ENCODE measurements around the gene KCNS3. TPM values are rescaled to one million over a fixed set of nuclear protein-coding genes. Genes with fewer than 3 reads are reported as not detected.

The KCNS3 gene
- polyA plus RNA-seq, 1 of the 3 experiments (the other 2 are of a cell fraction): 0.07 TPM

DNA sequence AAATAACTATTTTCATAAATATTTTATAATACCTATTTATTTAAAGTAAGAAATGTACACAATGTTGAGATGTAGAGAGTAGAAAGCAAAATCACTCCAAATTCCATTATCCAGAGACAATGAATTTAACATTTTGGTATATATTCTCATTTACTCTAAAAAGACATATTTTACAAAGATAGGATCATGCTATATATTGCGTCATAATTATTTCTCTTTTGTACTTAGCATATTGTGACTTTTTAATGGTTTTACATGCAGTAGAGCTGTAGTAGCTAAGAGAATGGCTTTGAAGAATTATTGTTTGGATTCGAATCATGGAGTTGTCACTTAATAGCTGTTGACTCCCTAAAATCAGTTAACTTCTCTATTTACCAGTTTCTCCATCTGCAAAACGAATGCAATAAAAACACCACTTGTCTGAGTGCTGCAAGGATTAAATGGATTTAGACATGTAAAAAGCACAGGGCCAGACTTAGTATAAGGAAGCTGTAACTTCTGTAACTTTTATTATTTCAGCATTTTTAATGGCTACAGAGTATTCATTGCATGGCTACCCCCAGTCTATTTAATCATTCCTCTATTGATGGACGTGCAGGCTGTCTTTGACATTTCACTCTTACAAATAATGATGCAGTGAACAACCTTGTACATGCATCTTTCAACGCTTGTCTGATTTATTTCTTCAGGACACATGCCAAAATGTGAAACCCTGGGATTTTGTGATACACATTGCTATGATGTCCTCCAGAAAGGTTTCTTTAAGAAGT, 33.2 kb downstream of the KCNS3 start (continued):
- TF ChIP-seq, protein P1, sequence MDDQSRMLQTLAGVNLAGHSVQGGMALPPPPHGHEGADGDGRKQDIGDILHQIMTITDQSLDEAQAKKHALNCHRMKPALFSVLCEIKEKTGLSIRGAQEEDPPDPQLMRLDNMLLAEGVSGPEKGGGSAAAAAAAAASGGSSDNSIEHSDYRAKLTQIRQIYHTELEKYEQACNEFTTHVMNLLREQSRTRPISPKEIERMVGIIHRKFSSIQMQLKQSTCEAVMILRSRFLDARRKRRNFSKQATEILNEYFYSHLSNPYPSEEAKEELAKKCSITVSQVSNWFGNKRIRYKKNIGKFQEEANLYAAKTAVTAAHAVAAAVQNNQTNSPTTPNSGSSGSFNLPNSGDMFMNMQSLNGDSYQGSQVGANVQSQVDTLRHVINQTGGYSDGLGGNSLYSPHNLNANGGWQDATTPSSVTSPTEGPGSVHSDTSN (IDR thresholded peaks at IDR 0.05): no peak
- TF ChIP-seq, protein P2, sequence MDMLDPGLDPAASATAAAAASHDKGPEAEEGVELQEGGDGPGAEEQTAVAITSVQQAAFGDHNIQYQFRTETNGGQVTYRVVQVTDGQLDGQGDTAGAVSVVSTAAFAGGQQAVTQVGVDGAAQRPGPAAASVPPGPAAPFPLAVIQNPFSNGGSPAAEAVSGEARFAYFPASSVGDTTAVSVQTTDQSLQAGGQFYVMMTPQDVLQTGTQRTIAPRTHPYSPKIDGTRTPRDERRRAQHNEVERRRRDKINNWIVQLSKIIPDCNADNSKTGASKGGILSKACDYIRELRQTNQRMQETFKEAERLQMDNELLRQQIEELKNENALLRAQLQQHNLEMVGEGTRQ (IDR thresholded peaks at IDR 0.05; ENCODE audit: borderline replicate concordance, low read depth, low read length): no peak
- TF ChIP-seq GATA2 (CRISPR knock-in tag; IDR thresholded peaks at IDR 0.05): no peak

DNA sequence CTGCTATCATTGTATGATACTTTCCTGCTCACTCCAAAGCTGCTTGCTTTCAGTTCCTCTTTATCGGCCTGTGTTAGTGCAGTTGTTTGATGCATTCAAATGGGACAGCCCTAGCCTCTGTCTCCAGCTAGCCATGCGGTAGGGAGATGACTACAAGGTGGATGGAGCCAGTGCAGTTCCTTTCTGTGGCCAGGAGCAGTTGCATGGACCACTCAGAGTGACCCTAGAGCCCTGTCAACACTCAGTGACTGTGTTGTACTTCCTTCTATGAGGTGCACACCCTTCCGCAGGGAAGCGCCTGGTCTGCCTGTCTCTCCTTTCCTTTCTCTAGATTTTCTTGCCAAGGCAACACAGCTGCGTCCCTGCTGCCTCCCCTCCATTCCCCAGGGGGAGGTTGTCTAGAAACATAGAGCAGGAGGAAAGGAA, 33.8 kb downstream of the KCNS3 start:
- POLR2A ChIA-PET: no interaction called here
- WGBS (ENCODE audit: low lambda C conversion rate): 33% methylated on average over 5 of the region's 5 CpGs

More for the DNA sequence above, 33.8 kb downstream of the KCNS3 start:
- no peak overlapping the region for H3K27ac ChIP-seq (ENCODE audit: low read depth in 2 of 2, low read length in 1 of 2)
- no peaks in the 10 kb centered on the region for H3K27me3 ChIP-seq (ENCODE audit: insufficient read depth)
- H3K9ac ChIP-seq: no peak overlapping the region
- no peak for DNase-seq
- CTCF ChIA-PET: interaction anchor here (0.6 kb wide), 1 partner anchor 9 kb away, joined by 3 read pairs; no protein-coding TSS in a partner anchor
- no peak overlapping the region for H2AFZ ChIP-seq (ENCODE audit: low read depth)
- H3K79me2 ChIP-seq (ENCODE audit: insufficient read depth): no peaks in the 10 kb centered on the region
- no peaks in the 10 kb centered on the region for H3K36me3 ChIP-seq (replicated peaks in 1 of 2; ENCODE audit: control insufficient read depth in 1 of 2, insufficient read depth in 2 of 2, low read length in 1 of 2)
- H3K9me2 ChIP-seq: no peaks in the 10 kb centered on the region
- H3K4me2 ChIP-seq: no peak overlapping the region
- H3K9me3 ChIP-seq: no peaks in the 10 kb centered on the region
- no peaks in the 10 kb centered on the region for H4K20me1 ChIP-seq (ENCODE audit: insufficient read depth)
- no peaks in the 10 kb centered on the region for H3F3A ChIP-seq (replicated peaks; ENCODE audit: insufficient read depth)
- no peaks in the 10 kb centered on the region for H3K4me1 ChIP-seq (ENCODE audit: control insufficient read depth in 1 of 2, insufficient read depth in 2 of 2, low read depth in 1 of 2, low read length in 1 of 2)
- TF ChIP-seq, protein P3, sequence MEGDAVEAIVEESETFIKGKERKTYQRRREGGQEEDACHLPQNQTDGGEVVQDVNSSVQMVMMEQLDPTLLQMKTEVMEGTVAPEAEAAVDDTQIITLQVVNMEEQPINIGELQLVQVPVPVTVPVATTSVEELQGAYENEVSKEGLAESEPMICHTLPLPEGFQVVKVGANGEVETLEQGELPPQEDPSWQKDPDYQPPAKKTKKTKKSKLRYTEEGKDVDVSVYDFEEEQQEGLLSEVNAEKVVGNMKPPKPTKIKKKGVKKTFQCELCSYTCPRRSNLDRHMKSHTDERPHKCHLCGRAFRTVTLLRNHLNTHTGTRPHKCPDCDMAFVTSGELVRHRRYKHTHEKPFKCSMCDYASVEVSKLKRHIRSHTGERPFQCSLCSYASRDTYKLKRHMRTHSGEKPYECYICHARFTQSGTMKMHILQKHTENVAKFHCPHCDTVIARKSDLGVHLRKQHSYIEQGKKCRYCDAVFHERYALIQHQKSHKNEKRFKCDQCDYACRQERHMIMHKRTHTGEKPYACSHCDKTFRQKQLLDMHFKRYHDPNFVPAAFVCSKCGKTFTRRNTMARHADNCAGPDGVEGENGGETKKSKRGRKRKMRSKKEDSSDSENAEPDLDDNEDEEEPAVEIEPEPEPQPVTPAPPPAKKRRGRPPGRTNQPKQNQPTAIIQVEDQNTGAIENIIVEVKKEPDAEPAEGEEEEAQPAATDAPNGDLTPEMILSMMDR (IDR thresholded peaks at IDR 0.05): no peak
- TF ChIP-seq, protein P4, sequence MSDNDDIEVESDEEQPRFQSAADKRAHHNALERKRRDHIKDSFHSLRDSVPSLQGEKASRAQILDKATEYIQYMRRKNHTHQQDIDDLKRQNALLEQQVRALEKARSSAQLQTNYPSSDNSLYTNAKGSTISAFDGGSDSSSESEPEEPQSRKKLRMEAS (IDR thresholded peaks at IDR 0.05; ENCODE audit: low read depth): no peak
- TF ChIP-seq YY1 (IDR thresholded peaks at IDR 0.05; ENCODE audit: low read depth): no peak
- TF ChIP-seq GABPA (IDR thresholded peaks at IDR 0.05; ENCODE audit: low read depth): no peak
- TF ChIP-seq EP300 (IDR thresholded peaks at IDR 0.05; ENCODE audit: borderline replicate concordance in 1 of 2, low read depth in 1 of 2, low read length in 1 of 2): no peak
- no peak for TF ChIP-seq ELF1 (IDR thresholded peaks at IDR 0.05)
- no peak for TF ChIP-seq TAF1 (IDR thresholded peaks at IDR 0.05; ENCODE audit: borderline replicate concordance, low read depth, low read length)
- TF ChIP-seq SMC3 (IDR thresholded peaks at IDR 0.05; ENCODE audit: low read depth, low read length): no peak
- no peak for TF ChIP-seq CHD2 (IDR thresholded peaks at IDR 0.05; ENCODE audit: low read length, partially characterized antibody)
- TF ChIP-seq POLR2AphosphoS5 (IDR thresholded peaks at IDR 0.05; ENCODE audit: low read depth, low read length): no peak
- TF ChIP-seq, protein P5, sequence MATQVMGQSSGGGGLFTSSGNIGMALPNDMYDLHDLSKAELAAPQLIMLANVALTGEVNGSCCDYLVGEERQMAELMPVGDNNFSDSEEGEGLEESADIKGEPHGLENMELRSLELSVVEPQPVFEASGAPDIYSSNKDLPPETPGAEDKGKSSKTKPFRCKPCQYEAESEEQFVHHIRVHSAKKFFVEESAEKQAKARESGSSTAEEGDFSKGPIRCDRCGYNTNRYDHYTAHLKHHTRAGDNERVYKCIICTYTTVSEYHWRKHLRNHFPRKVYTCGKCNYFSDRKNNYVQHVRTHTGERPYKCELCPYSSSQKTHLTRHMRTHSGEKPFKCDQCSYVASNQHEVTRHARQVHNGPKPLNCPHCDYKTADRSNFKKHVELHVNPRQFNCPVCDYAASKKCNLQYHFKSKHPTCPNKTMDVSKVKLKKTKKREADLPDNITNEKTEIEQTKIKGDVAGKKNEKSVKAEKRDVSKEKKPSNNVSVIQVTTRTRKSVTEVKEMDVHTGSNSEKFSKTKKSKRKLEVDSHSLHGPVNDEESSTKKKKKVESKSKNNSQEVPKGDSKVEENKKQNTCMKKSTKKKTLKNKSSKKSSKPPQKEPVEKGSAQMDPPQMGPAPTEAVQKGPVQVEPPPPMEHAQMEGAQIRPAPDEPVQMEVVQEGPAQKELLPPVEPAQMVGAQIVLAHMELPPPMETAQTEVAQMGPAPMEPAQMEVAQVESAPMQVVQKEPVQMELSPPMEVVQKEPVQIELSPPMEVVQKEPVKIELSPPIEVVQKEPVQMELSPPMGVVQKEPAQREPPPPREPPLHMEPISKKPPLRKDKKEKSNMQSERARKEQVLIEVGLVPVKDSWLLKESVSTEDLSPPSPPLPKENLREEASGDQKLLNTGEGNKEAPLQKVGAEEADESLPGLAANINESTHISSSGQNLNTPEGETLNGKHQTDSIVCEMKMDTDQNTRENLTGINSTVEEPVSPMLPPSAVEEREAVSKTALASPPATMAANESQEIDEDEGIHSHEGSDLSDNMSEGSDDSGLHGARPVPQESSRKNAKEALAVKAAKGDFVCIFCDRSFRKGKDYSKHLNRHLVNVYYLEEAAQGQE (IDR thresholded peaks at IDR 0.05; ENCODE audit: low read depth, low read length): no peak
- TF ChIP-seq EZH2phosphoT487 (IDR thresholded peaks at IDR 0.05; ENCODE audit: borderline replicate concordance, low read depth): no peak
- no peak overlapping the region for H3K4me3 ChIP-seq (ENCODE audit: low read depth in 2 of 2, low read length in 1 of 2)
